ENCODE data around the gene TBC1D2.

Gene TBC1D2

GRCh38 chr9:98207606-98208005, 47.8 kb downstream of the TBC1D2 start:
- DNase-seq (ENCODE audit: low read depth) = no peak
- no peak for TF ChIP-seq CTCF (IDR thresholded peaks at IDR 0.05; ENCODE audit: control insufficient read depth, insufficient read depth, low read depth, low read length, missing control alignments)
- no peak overlapping the region for H3K4me3 ChIP-seq (ENCODE audit: control insufficient read depth, low read depth, low read length)

- no peak for DNase-seq (ENCODE audit: low read depth)
- TF ChIP-seq CTCF (IDR thresholded peaks at IDR 0.05; ENCODE audit: control insufficient read depth, insufficient read depth, low read depth, low read length, missing control alignments) = no peak
- no peak overlapping the region for H3K4me3 ChIP-seq (ENCODE audit: control insufficient read depth, low read depth, low read length)
Measured at GRCh38 chr9:98206754-98207153, 48.7 kb downstream of the TBC1D2 start.

GRCh38 chr9:98204692-98205091, 50.8 kb downstream of the TBC1D2 start:
- no peak for DNase-seq (ENCODE audit: low read depth)
- TF ChIP-seq CTCF (IDR thresholded peaks at IDR 0.05; ENCODE audit: control insufficient read depth, insufficient read depth, low read depth, low read length, missing control alignments) = no peak
- H3K4me3 ChIP-seq (ENCODE audit: control insufficient read depth, low read depth, low read length) = no peak overlapping the region

- DNase-seq (ENCODE audit: low read depth) = no peak
- no peak for TF ChIP-seq CTCF (IDR thresholded peaks at IDR 0.05; ENCODE audit: control insufficient read depth, insufficient read depth, low read depth, low read length, missing control alignments)
- H3K4me3 ChIP-seq (ENCODE audit: control insufficient read depth, low read depth, low read length) = no peak overlapping the region
Measured at GRCh38 chr9:98203153-98203552, 52.3 kb downstream of the TBC1D2 start.

- no peak for TF ChIP-seq CTCF (IDR thresholded peaks at IDR 0.05; ENCODE audit: control insufficient read depth, insufficient read depth, low read depth, low read length, missing control alignments)
- DNase-seq (ENCODE audit: low read depth) = no peak
Measured at GRCh38 chr9:98202252-98202651, 53.2 kb downstream of the TBC1D2 start.

GRCh38 chr9:98201749-98202148, 53.7 kb downstream of the TBC1D2 start:
- no peak for DNase-seq (ENCODE audit: low read depth)
- no peak overlapping the region for H3K4me3 ChIP-seq (ENCODE audit: control insufficient read depth, low read depth, low read length)
- TF ChIP-seq CTCF (IDR thresholded peaks at IDR 0.05; ENCODE audit: control insufficient read depth, insufficient read depth, low read depth, low read length, missing control alignments) = no peak

More at GRCh38 chr9:98202252-98202651, 53.2 kb downstream of the TBC1D2 start:
- no peak overlapping the region for H3K4me3 ChIP-seq (ENCODE audit: control insufficient read depth, low read depth, low read length)

GRCh38 chr9:98201102-98201501, 54.3 kb downstream of the TBC1D2 start:
- DNase-seq (ENCODE audit: low read depth) = no peak
- no peak for TF ChIP-seq CTCF (IDR thresholded peaks at IDR 0.05; ENCODE audit: control insufficient read depth, insufficient read depth, low read depth, low read length, missing control alignments)
- H3K4me3 ChIP-seq (ENCODE audit: control insufficient read depth, low read depth, low read length) = no peak overlapping the region
